GM12878 (cell line): ENCODE data around the gene UACA. TPM values are rescaled to one million over a fixed set of nuclear protein-coding genes. Genes with fewer than 3 reads are reported as not detected.

Experiments used
- ATAC-seq: fragments of 200-7000 bp; cut with Tn5 transposase; 3 replicates; pipeline ENCODE4 v1.9.1; 2020; ENCODE audit warnings: mild to moderate bottlenecking, moderate library complexity
- BruUV-seq: library from RNA; stranded (reverse); fragments of 400-500 nt; replicated peaks from 2 replicates; lab custom pipeline; 2021; lab: Mats Ljungman, UMichigan
- CTCF ChIA-PET: fragments of 300-600 bp; sonication (Branson Sonifier 250); formaldehyde crosslinking; extraction: SDS; loops from one replicate; lab custom pipeline; 2021; ENCODE audit warnings: inconsistent platforms; lab: Yijun Ruan, JAX
- POLR2A ChIA-PET: fragments of 350-600 bp; formaldehyde crosslinking; extraction: SDS; loops from one replicate; lab custom pipeline; 2021; ENCODE audit warnings: inconsistent platforms; lab: Charles Lee
- RAD21 ChIA-PET: fragments of 300-600 bp; sonication (Branson Sonifier 250); formaldehyde crosslinking; loops from one replicate; lab custom pipeline; 2023; ENCODE audit warnings: antibody characterized with exemption; ENCODE audit not compliant: unreplicated experiment; lab: Charles Lee
- SMC1A ChIA-PET: fragments of 300-600 bp; sonication (Branson Sonifier 250); formaldehyde crosslinking; loops from one replicate; lab custom pipeline; 2023; ENCODE audit not compliant: unreplicated experiment, uncharacterized antibody; lab: Charles Lee
- DNase-seq: peaks from one replicate; pipeline ENCODE4 v3.0.0-alpha.2; 2011; ENCODE audit warnings: low read depth, low spot score
- FAIRE-seq: peaks from 3 replicates; lab custom pipeline; 2011; peaks lifted over from hg19 to GRCh38; lab: Jason Lieb, UNC
- H2AFZ ChIP-seq: 2 replicates; pipeline ENCODE4 v1.6.0; 2011; ENCODE audit warnings: low read depth, low read length, control low read depth; ENCODE audit not compliant: control insufficient read depth
- H3K27ac ChIP-seq: 2 replicates; pipeline ENCODE4 v1.5.1; 2011; ENCODE audit warnings: control low read depth; ENCODE audit not compliant: control insufficient read depth, insufficient read depth
- H3K27me3 ChIP-seq, 2 experiments: replicated peaks in 1 of 2; 2 replicates each; pipeline versions ENCODE4 v1.6.0 to v1.6.1; 2011; ENCODE audit warnings: low read length in 1 of 2; ENCODE audit not compliant: control insufficient read depth in 2 of 2, insufficient read depth in 2 of 2
- H3K36me3 ChIP-seq, 2 experiments: 2 replicates each; pipeline ENCODE4 v1.5.1; 2011; ENCODE audit warnings: low read length in 1 of 2; ENCODE audit not compliant: control insufficient read depth in 2 of 2, insufficient read depth in 2 of 2
- H3K4me1 ChIP-seq: 2 replicates; pipeline ENCODE4 v1.6.1; 2011; ENCODE audit warnings: mild to moderate bottlenecking, low read length, moderate library complexity, mixed read lengths; ENCODE audit not compliant: control insufficient read depth, insufficient read depth
- H3K4me2 ChIP-seq: 2 replicates; pipeline ENCODE4 v1.6.0; 2011; ENCODE audit warnings: control low read depth; ENCODE audit not compliant: control insufficient read depth, insufficient read depth
- H3K4me3 ChIP-seq: fragments of 200-600 bp; sonication (generic); 2 replicates; pipeline ENCODE4 v1.5.1; 2016
- H3K79me2 ChIP-seq: 2 replicates; pipeline ENCODE4 v1.6.0; 2011; ENCODE audit warnings: low read length; ENCODE audit not compliant: control insufficient read depth, insufficient read depth
- H3K9ac ChIP-seq: 2 replicates; pipeline ENCODE4 v1.8.0; 2011; ENCODE audit warnings: low read length, control low read depth, mixed read lengths; ENCODE audit not compliant: control insufficient read depth, insufficient read depth
- H3K9me3 ChIP-seq: replicated peaks from 3 replicates; pipeline ENCODE4 v1.5.1; 2011; ENCODE audit warnings: mild to moderate bottlenecking, low read length; ENCODE audit not compliant: control insufficient read depth, insufficient read depth
- H4K20me1 ChIP-seq: 2 replicates; pipeline ENCODE4 v1.6.0; 2011; ENCODE audit not compliant: control insufficient read depth, insufficient read depth
- CBX3 ChIP-seq: fragments of 200-600 bp; sonication (generic); IDR thresholded peaks from 2 replicates; pipeline ENCODE4 v1.6.1; 2016; ENCODE audit warnings: low read depth, borderline replicate concordance
- CEBPZ ChIP-seq: fragments of 150-350 bp; IDR thresholded peaks from 2 replicates; pipeline ENCODE4 v1.6.1; 2016; ENCODE audit warnings: low read depth, low read length
- ZNF24 ChIP-seq: fragments of 450-650 bp; IDR thresholded peaks from 2 replicates; pipeline ENCODE4 v1.6.1; 2017; ENCODE audit warnings: antibody characterized with exemption, mild to moderate bottlenecking
- WGBS: methylation state at CpG from one replicate; pipeline ENCODE4 v1.1.6; 2016; ENCODE audit warnings: low lambda C conversion rate; ENCODE audit not compliant: insufficient replicate concordance, insufficient coverage; ENCODE audit errors: missing lambda C conversion rate; 5-methylcytosine and 5-hydroxymethylcytosine counted together
- in situ Hi-C: fragments of 300-500 bp; cut with MboI; formaldehyde crosslinking; loops from 9 replicates; pipeline ENCODE4 v1.14.3; 2018; ENCODE audit warnings: mixed read lengths
- intact Hi-C: fragments of 100-400 bp; cut with micrococcal nuclease; formaldehyde crosslinking; loops from one replicate; pipeline ENCODE4 v1.14.2; 2022; ENCODE audit not compliant: unreplicated experiment
- polyA plus RNA-seq, 11 experiments: library from polyadenylated mRNA; depleted of rRNA in 4 of 11; unstranded in 6 of 11; stranded (reverse) in 5 of 11; fragments of >200 nt; fragmentation: Nextera tagmentation in 4 of 11; fragmentation: Illumina TruSeq in 1 of 11; extraction: Ambion mirVana in 4 of 11; extraction: Trizol in 1 of 11; gene quantifications; 1 replicate in 1 of 11; 2 replicates in 10 of 11; pipeline versions ENCODE4 v1.2.1 to v1.2.3, GENCODE V29; 2011 to 2016; ENCODE audit warnings: inconsistent platforms in 2 of 11, missing spikeins in 2 of 11, low read depth in 1 of 11
- total RNA-seq, 4 experiments: library from RNA; depleted of rRNA in 3 of 4; stranded (reverse); fragments of >200 nt in 3 of 4; fragmentation: Illumina TruSeq in 1 of 4; extraction: Trizol in 1 of 4; gene quantifications; 2 replicates each; pipeline versions ENCODE4 v1.2.1 to v1.2.3, GENCODE V29; 2013 to 2021
- TF ChIP-seq, protein P1 (sequence below): fragments of 450-650 bp; IDR thresholded peaks from 2 replicates; pipeline ENCODE4 v1.6.1; 2017; ENCODE audit warnings: mild to moderate bottlenecking, moderate library complexity

Gene UACA
- total and polyA plus RNA-seq, 10 of the 15 experiments (the other 5 are each of a cell fraction or from before 2014, with no cell fraction given), result 0.30 to 4.0 (median 2.0) TPM

DNA sequence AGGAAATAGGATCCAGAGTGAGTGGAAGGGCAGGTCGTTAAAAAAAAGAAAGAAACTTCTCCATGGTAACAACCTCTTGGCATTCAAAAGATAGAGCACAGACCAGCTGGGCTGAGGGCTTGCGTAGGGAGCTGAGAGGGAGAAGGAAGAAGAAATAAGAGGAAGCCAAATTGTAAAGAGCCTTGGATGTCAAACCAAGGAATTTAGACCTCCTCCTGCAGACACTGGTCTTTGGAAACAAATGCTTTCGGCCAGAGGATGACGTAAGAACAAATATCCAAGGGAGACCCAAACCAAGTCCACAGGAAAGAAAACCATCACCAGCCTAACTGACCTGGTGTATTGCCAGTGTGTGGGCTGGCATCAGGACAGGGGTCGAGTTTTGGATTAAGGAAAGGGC, 155.2 kb downstream of the UACA start (continued):
- TF ChIP-seq, protein P1, sequence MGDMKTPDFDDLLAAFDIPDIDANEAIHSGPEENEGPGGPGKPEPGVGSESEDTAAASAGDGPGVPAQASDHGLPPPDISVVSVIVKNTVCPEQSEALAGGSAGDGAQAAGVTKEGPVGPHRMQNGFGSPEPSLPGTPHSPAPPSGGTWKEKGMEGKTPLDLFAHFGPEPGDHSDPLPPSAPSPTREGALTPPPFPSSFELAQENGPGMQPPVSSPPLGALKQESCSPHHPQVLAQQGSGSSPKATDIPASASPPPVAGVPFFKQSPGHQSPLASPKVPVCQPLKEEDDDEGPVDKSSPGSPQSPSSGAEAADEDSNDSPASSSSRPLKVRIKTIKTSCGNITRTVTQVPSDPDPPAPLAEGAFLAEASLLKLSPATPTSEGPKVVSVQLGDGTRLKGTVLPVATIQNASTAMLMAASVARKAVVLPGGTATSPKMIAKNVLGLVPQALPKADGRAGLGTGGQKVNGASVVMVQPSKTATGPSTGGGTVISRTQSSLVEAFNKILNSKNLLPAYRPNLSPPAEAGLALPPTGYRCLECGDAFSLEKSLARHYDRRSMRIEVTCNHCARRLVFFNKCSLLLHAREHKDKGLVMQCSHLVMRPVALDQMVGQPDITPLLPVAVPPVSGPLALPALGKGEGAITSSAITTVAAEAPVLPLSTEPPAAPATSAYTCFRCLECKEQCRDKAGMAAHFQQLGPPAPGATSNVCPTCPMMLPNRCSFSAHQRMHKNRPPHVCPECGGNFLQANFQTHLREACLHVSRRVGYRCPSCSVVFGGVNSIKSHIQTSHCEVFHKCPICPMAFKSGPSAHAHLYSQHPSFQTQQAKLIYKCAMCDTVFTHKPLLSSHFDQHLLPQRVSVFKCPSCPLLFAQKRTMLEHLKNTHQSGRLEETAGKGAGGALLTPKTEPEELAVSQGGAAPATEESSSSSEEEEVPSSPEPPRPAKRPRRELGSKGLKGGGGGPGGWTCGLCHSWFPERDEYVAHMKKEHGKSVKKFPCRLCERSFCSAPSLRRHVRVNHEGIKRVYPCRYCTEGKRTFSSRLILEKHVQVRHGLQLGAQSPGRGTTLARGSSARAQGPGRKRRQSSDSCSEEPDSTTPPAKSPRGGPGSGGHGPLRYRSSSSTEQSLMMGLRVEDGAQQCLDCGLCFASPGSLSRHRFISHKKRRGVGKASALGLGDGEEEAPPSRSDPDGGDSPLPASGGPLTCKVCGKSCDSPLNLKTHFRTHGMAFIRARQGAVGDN, result no peak

DNA sequence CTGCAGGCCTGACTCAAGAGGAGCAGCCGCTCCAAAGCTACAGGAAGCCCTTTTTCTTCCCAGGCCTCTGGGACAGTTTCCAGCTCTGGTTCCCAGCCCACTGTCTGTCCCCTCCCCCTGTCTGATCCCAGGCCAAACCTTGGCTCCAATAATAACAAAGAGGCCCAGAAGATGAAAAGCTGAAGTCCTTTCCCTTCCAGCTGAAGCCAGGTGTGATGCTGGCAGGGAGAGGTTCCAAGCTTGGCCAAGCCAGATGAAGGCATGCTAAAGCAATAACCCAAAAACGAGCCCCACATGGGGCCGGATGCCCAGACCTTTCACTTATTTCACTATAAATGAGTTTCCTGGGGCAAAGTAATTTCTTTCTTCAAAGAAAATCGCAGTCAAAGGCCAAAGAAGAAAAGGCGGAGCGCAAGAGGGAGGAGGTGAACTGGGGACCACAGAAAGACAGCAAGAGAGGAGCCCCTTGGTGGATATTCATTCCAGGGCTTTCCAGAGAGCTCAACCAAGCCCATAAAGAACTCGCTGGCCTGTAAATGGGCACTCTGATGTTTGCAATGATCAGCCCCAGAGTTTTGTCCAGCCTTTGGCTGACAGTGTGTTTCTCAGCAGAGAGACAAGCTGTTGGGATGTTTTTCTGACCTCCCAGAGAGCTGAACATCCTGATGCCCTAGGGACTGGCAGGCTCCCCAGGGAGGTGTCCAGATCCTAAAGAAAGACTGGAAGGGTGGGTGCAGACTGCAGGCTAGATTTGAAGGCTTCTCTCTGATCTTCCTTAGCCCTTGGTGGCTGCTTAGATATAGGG, 157.6 kb downstream of the UACA start:
- Histone ChIP-seq H3K27ac (no peak overlapping the region), H3K4me3 (no peak overlapping the region), H3K9me3 (no peaks in the 10 kb centered on the region), H2AFZ (no peak overlapping the region), H4K20me1 (no peaks in the 10 kb centered on the region), H3K4me1 (no peaks in the 10 kb centered on the region), H3K36me3 (no peaks in the 10 kb centered on the region), H3K79me2 (no peaks in the 10 kb centered on the region), H3K4me2 (no peak overlapping the region), H3K9ac (no peak overlapping the region), H3K27me3 (peaks cover 0 to 2% of the 10 kb centered on the region in 2 experiments; a peak in 3 of 4 replicates)
- intact Hi-C loops, result no loop called here
- ATAC-seq (no peak), DNase-seq (no peak), FAIRE-seq (no peak)
- ChIA-PET SMC1A (interaction anchor here (1.5 kb wide), 1 partner anchor 10 kb away, joined by 4 read pairs; no protein-coding TSS in a partner anchor), CTCF (no interaction called here), RAD21 (no interaction called here), POLR2A (no interaction called here)
- no TSS peak for BruUV-seq
- in situ Hi-C loops, result no loop called here
- TF ChIP-seq CBX3 (no peak), ZNF24 (no peak), CEBPZ (no peak)
- WGBS, result 48% methylated on average over 7 of the region's 7 CpGs
